Measurements from ENCODE around the gene DDX24. TPM values are rescaled to one million over a fixed set of nuclear protein-coding genes. Genes with fewer than 3 reads are reported as not detected.
"Not testable (repeated sequence)": the region's sequence is repeated elsewhere in the genome, so short reads cannot be mapped to it uniquely, and the experiment has no call there.

Gene DDX24
- total RNA-seq, 2 experiments from 2014 or later: 241 to 252 TPM

DNA sequence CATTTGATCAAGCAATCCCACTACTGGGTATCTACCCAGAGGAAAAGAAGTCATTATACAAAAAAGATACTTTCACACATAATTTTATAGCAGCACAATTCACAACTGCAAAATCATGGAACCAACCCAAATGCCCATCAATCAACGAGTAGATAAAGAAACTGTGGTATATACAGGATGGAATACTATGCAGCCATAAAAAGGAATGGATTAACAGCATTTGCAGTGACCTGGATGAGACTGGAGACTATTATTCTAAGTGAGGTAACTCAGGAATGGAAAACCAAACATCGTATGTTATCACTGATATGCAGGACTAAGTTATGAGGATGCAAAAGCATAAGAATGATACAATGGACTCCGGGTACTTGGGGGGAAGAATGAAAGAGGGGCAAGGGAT lies 8.9 kb downstream of the DDX24 start:
- H3K27me3 Mint-ChIP-seq; H3K4me3 Mint-ChIP-seq; DNase-seq; CTCF ChIA-PET; intact Hi-C loops (cut with micrococcal nuclease); H3K27ac Mint-ChIP-seq; POLR2A ChIA-PET: not testable (repeated sequence)
- Mint-ChIP-seq H3K4me1 (ENCODE audit: low read depth) (peaks cover 70% of the 10 kb centered on the region), H3K9me3 (peaks cover 55% of the 10 kb centered on the region), H3K36me3 (peaks cover 77% of the 10 kb centered on the region)

DNA sequence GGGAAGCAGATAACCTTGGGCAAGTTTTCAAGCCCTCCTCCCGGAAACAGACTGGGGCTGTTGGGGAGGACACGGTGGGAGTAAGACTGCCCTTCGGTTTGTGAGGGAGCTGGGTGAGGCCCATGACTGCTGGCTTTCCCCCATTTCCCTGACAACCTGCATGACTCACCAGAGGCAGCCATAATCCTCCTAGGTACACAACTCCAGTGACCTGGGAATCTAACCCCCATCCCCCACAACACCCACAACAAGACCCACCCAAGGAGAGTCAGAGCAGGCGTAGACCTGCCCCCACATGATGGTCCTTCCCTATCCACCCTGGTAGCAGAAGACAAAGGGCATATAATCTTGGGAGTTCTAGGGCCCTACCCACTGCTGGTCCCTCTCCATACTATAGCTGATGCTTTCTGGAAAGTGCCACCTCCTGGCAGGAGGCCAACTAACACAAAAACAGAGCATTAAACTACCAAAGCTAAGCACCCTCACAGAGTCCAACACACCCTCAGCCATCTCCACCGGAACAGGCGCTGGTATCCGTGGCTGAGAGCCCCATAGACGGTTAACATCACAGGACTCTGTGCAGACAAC lies 14.8 kb downstream of the DDX24 start:
- ChIA-PET CTCF (interaction anchor here (1.2 to 2.3 kb wide), 2 partner anchors 30 to 70 kb away, joined by 4 to 9 read pairs; no protein-coding TSS in a partner anchor), POLR2A (interaction anchor here (1.5 to 1.6 kb wide), 2 partner anchors 9 to 13 kb away, joined by 5 to 7 read pairs; no protein-coding TSS in a partner anchor)
- Mint-ChIP-seq H3K4me1 (ENCODE audit: low read depth) (peaks cover 80% of the 10 kb centered on the region), H3K27ac (peak overlapping the region; percentile 68), H3K4me3 (no peak overlapping the region), H3K9me3 (peaks cover 32% of the 10 kb centered on the region), H3K36me3 (peaks cover 60% of the 10 kb centered on the region), H3K27me3 (no peaks in the 10 kb centered on the region)
- intact Hi-C loops (cut with micrococcal nuclease): no loop called here
- DNase-seq: no peak

DNA sequence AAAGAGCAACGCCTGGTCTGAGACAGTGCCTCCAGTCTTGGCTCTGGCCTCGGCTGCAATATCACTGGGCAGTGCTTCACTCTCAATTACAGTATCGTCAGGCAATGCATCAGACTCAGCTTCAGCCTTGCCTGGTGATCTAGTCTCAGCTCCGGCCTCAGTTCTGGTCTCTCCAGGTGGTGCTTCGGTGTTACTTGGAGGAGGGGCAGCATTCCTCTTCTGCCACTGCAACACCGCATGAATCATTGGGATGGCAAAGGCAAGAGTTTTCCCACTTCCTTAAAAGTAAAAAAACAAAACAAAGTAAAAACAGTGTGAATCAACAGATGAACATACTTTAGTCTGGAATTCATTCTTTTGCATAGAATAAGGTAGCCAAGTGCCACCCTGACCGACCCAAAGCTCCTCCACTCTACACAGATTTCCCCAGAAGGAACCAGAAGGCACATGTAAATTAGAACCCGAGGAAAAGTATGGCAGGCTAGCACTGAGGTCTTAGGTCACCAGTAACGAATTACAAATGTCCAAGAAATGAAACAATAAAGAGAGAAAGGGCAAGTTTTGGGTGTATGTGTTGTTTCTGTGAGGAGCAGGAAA lies 18.6 kb downstream of the DDX24 start:
- Mint-ChIP-seq H3K9me3 (peaks cover 2% of the 10 kb centered on the region), H3K4me3 (no peak overlapping the region), H3K36me3 (peaks cover 49% of the 10 kb centered on the region), H3K27me3 (no peaks in the 10 kb centered on the region), H3K4me1 (ENCODE audit: low read depth) (peaks cover 81% of the 10 kb centered on the region), H3K27ac (no peak overlapping the region)
- POLR2A ChIA-PET: no interaction called here
- no peak for DNase-seq
- intact Hi-C loops (cut with micrococcal nuclease): no loop called here
- CTCF ChIA-PET: interaction anchor here (1.4 to 1.8 kb wide), 2 partner anchors 74 to 123 kb away, joined by 5 to 6 read pairs; no protein-coding TSS in a partner anchor

DNA sequence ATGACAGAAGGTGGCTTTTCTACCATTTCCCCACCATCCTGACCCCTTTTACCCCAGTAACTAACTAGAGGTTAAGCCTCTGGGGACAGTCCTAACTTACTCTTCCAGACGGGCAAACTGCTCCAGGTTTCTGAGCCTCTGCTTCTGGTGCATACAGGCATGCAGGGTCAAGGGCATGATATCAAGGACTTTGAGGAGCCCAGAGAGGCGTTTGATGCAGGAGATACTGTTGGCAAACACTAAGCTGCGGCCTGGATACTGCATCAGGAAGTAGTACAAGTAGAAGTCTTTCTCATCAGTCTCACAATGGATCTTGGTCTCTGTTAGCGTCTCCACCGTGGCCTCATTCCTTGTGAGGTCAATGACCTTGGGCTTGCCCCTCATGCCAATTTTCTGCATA lies 21.0 kb downstream of the DDX24 start:
- Mint-ChIP-seq H3K27ac (no peak overlapping the region), H3K36me3 (peaks cover 56% of the 10 kb centered on the region), H3K9me3 (no peaks in the 10 kb centered on the region), H3K4me1 (ENCODE audit: low read depth) (peaks cover 75% of the 10 kb centered on the region), H3K27me3 (no peaks in the 10 kb centered on the region), H3K4me3 (no peak overlapping the region)
- CTCF ChIA-PET: interaction anchor here (1.3 to 3.5 kb wide), 2 partner anchors 77 to 120 kb away, joined by 4 to 24 read pairs; no protein-coding TSS in a partner anchor
- POLR2A ChIA-PET: interaction anchor here (1.0 kb wide), 1 partner anchor 77 kb away, joined by 3 read pairs; no protein-coding TSS in a partner anchor
- no peak for DNase-seq
- intact Hi-C loops (cut with micrococcal nuclease): no loop called here

DNA sequence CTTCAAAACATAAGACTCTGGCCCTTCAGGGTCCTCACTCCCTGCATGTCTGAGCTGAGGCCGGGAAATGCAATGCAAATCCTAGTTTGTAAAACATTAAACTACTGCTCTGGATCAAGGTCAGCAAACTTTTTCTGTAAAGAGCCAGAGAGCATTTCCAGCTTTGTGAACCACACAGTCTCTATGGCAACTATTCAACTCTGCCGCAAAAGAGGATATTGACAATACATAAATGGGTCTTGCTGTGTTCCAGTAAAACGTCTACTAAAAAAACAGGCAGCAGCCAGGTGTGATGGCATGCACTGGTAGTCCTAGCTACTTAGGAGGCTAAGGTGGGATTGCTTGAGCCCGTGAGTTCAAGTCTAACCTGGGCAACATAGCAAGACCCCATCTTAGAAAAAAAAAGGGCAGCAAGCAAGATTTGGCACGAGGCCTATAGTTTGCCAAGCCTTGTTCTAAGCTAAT lies 22.3 kb downstream of the DDX24 start:
- POLR2A ChIA-PET: interaction anchor here (1.0 kb wide), 1 partner anchor 78 kb away, joined by 3 read pairs; no protein-coding TSS in a partner anchor
- Mint-ChIP-seq H3K4me3 (no peak overlapping the region), H3K27ac (peak overlapping the region; percentile 39), H3K36me3 (peaks cover 68% of the 10 kb centered on the region), H3K4me1 (ENCODE audit: low read depth) (peaks cover 71% of the 10 kb centered on the region), H3K27me3 (no peaks in the 10 kb centered on the region), H3K9me3 (no peaks in the 10 kb centered on the region)
- intact Hi-C loops (cut with micrococcal nuclease): no loop called here
- no peak for DNase-seq
- CTCF ChIA-PET: interaction anchor here (0.5 to 3.7 kb wide), 5 partner anchors 9 to 288 kb away, joined by 4 to 24 read pairs (median 4); no protein-coding TSS in a partner anchor

DNA sequence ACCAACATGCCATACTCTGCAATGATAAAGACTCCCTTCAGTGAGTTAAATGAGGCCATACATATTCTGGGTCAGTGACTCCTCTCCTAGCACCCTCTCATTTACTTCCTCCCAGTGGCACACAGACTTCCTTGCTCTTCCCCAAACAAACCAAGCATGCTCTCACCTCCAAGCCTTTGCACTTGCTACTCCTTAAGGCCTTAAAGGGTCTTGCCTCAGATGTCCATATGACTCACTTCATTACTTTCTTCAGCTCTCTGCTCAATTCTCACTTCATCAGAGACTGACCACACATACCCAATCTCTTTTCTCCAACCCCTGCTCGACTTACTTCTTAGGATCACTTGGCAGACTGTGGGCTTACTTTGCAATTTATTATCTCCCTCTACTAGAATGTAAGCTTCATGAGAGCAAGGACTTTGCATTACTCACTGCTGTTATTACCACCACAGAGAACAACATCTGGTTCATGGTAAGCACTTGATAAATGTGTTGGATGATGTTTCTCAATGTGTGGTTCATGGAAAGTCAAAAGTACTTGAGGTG lies 22.8 kb downstream of the DDX24 start:
- POLR2A ChIA-PET: interaction anchor here (1.8 to 2.2 kb wide), 2 partner anchors 21 to 23 kb away, joined by 5 to 8 read pairs; partner anchors contain the start of genes DDX24 and IFI27L1
- Mint-ChIP-seq H3K9me3 (no peaks in the 10 kb centered on the region), H3K4me3 (no peak overlapping the region), H3K27ac (peak overlapping the region; percentile 39), H3K4me1 (ENCODE audit: low read depth) (peaks cover 69% of the 10 kb centered on the region), H3K36me3 (peaks cover 69% of the 10 kb centered on the region), H3K27me3 (no peaks in the 10 kb centered on the region)
- no peak for DNase-seq
- intact Hi-C loops (cut with micrococcal nuclease): no loop called here
- CTCF ChIA-PET: interaction anchor here (0.6 to 3.7 kb wide), 4 partner anchors 16 to 288 kb away, joined by 3 to 24 read pairs (median 14); no protein-coding TSS in a partner anchor

DNA sequence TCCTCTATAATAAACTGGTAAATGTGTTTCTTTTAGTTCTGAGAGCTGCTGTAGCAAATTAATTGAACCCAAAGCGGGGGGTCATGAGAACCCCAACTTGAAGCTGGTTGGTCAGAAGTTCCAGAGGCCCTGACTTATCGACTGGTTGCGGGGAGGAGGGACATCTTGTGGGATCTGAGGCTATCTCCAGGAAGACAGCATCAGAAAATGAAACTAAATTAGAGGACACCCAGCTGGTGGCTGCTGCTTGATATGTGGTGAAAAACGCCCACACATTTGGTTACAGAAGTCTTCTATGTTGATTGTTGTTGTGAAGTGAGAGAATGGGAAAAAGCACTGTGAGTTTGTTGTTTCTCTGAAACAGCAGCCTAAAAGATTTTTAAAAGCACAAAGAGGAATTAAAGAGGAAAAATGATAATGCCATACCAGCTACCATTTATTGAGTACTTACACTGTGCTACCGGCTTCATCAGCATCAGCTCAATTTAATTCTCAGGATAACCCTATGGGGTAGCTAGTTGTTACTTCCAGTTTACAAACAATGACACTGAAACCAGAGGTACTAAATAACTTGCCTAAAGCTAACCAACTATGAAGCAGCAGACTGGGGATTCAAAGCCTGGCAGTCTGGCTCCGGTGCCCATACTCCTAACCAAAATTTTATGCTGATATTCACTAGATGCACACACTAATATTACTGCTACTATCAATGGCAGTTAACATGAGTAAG lies 24.3 kb downstream of the DDX24 start:
- POLR2A ChIA-PET: interaction anchor here (1.5 to 2.2 kb wide), 3 partner anchors 10 to 24 kb away, joined by 5 to 8 read pairs (median 5); partner anchors contain the start of genes DDX24 and IFI27L1
- H3K4me3 Mint-ChIP-seq: no peak overlapping the region
- peak overlapping the region; percentile 71 for H3K27ac Mint-ChIP-seq
- intact Hi-C loops (cut with micrococcal nuclease): loop anchor here (1.0 kb wide), 1 partner anchor 24 kb away; no protein-coding TSS in a partner anchor
- no peaks in the 10 kb centered on the region for H3K9me3 Mint-ChIP-seq
- no peaks in the 10 kb centered on the region for H3K27me3 Mint-ChIP-seq
- peak; percentile 57 for DNase-seq
- H3K4me1 Mint-ChIP-seq (ENCODE audit: low read depth): peaks cover 72% of the 10 kb centered on the region
- H3K36me3 Mint-ChIP-seq: peaks cover 73% of the 10 kb centered on the region
- CTCF ChIA-PET: interaction anchor here (0.6 to 3.7 kb wide), 11 partner anchors 21 to 273 kb away, joined by 3 to 24 read pairs (median 3); partner anchors contain the start of genes DDX24, IFI27L1, IFI27L2 and OTUB2

DNA sequence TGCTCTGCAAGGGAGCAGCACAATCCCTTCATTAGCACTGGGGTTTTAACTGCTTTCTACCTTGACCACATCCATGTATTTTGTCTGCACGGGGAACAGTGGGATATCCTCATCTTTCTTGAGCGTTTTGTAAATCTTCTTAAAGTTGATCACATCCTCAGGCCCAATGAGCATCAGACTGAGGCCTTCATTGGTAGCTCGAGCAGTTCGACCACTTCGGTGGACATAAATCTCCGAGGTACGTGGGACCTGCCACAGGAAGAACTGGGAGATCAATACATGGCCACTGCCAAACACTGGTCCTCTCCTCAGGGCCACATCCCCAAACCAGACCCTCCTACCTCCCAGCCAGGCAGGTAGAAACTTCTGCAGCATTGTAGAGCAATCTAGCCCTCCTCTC lies 26.1 kb downstream of the DDX24 start:
- POLR2A ChIA-PET: no interaction called here
- CTCF ChIA-PET: interaction anchor here (3.7 to 4.9 kb wide), 2 partner anchors 19 to 82 kb away, joined by 23 to 32 read pairs; no protein-coding TSS in a partner anchor
- Mint-ChIP-seq H3K4me3 (no peak overlapping the region), H3K27ac (no peak overlapping the region), H3K4me1 (ENCODE audit: low read depth) (peaks cover 59% of the 10 kb centered on the region), H3K36me3 (peaks cover 76% of the 10 kb centered on the region), H3K27me3 (no peaks in the 10 kb centered on the region), H3K9me3 (no peaks in the 10 kb centered on the region)
- intact Hi-C loops (cut with micrococcal nuclease): no loop called here
- no peak for DNase-seq

DNA sequence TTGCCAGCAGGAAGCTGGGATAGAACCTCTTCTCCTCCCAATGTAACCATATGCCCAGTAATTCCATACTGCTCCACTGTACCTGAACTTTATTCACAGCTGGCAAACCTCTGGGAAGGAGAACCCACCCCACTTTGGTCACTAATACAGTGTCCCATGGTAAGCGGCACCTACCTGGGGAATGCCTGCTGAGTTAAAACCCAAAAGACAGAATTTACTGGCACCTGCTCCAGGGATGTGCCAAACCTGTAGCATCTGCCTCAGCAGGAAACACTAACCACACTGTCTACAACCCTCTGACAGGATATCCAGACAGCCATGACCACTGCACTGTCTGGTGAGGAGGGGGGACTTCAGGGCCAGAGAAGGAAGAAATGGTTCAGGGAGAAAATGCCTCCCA lies 26.6 kb downstream of the DDX24 start:
- CTCF ChIA-PET: interaction anchor here (0.9 to 4.9 kb wide), 4 partner anchors 10 to 83 kb away, joined by 3 to 34 read pairs (median 22); no protein-coding TSS in a partner anchor
- DNase-seq: no peak
- peak overlapping the region; percentile 39 for H3K27ac Mint-ChIP-seq
- H3K9me3 Mint-ChIP-seq: no peaks in the 10 kb centered on the region
- no peak overlapping the region for H3K4me3 Mint-ChIP-seq
- POLR2A ChIA-PET: no interaction called here
- H3K4me1 Mint-ChIP-seq (ENCODE audit: low read depth): peaks cover 54% of the 10 kb centered on the region
- no peaks in the 10 kb centered on the region for H3K27me3 Mint-ChIP-seq
- intact Hi-C loops (cut with micrococcal nuclease): no loop called here
- peaks cover 79% of the 10 kb centered on the region for H3K36me3 Mint-ChIP-seq

DNA sequence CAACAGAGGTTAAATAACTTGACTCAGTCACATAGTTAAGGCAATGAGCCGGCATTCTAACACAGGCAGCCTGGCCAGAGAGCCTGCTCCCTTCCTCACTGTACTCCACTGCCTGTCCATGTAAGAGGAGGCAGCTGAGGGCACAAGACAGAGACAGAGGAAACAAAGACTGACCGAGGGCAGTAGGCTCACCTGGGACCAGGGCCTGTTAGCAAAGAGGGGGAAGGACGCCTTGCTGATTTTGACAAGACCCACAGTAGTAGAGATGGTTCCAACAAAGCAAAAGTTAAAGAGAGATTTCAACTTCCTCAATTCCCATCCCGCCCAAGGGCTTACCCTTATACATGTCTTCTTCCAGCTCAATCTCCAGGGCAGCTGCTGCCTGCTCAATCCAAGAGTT lies 28.3 kb downstream of the DDX24 start:
- Mint-ChIP-seq H3K9me3 (no peaks in the 10 kb centered on the region), H3K4me1 (ENCODE audit: low read depth) (peaks cover 38% of the 10 kb centered on the region), H3K27me3 (no peaks in the 10 kb centered on the region), H3K36me3 (peaks cover 74% of the 10 kb centered on the region), H3K4me3 (no peak overlapping the region), H3K27ac (peak overlapping the region; percentile 81)
- intact Hi-C loops (cut with micrococcal nuclease): no loop called here
- ChIA-PET CTCF (interaction anchor here (1.0 to 4.9 kb wide), 9 partner anchors 16 to 128 kb away, joined by 3 to 34 read pairs (median 6); partner anchors contain the start of genes DDX24 and IFI27L1), POLR2A (interaction anchor here (0.5 to 0.9 kb wide), 2 partner anchors 24 to 68 kb away, joined by 3 read pairs; no protein-coding TSS in a partner anchor)
- peak; percentile 8 for DNase-seq

DNA sequence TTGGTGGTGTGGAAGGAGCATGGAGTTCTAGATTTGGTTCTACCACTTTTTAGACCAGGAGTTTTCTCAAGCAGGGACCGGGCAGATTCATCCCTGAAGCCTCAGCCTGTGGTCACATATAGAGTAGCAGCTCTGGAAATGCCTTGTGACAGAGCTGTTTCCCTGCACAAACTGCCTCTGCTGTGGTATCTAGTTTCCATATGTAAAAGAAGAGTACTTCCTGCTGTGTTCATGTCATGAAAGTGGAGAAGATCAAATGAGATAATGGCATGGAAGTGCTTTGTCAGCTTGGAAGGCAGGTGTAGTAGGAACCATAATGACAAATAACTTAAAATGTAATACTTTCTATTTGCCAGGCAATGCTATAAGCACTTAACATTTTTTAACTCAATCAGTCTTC lies 28.8 kb downstream of the DDX24 start:
- peaks cover 72% of the 10 kb centered on the region for H3K36me3 Mint-ChIP-seq
- H3K27ac Mint-ChIP-seq: peak overlapping the region; percentile 81
- peaks cover 33% of the 10 kb centered on the region for H3K4me1 Mint-ChIP-seq (ENCODE audit: low read depth)
- intact Hi-C loops (cut with micrococcal nuclease): no loop called here
- no peaks in the 10 kb centered on the region for H3K27me3 Mint-ChIP-seq
- POLR2A ChIA-PET: interaction anchor here (0.9 kb wide), 1 partner anchor 23 kb away, joined by 3 read pairs; no protein-coding TSS in a partner anchor
- CTCF ChIA-PET: interaction anchor here (1.0 to 4.9 kb wide), 9 partner anchors 16 to 128 kb away, joined by 3 to 34 read pairs (median 7); partner anchors contain the start of genes DDX24 and IFI27L1
- peak; percentile 17 for DNase-seq
- H3K4me3 Mint-ChIP-seq: no peak overlapping the region
- H3K9me3 Mint-ChIP-seq: no peaks in the 10 kb centered on the region

Measured in activated CD4-positive, alpha-beta memory T cell treated with anti-CD3 and anti-CD28 coated beads for 36 hours (primary cell).